IMR-90 (cell line): ENCODE data around the gene RRAGD. TPM values are rescaled to one million over a fixed set of nuclear protein-coding genes. Genes with fewer than 3 reads are reported as not detected.

Experiments used
- ATAC-seq: fragments of 200-7000 bp; cut with Tn5 transposase; 2 replicates; pipeline ENCODE4 v1.9.1; 2020; ENCODE audit warnings: low read depth, mild to moderate bottlenecking, moderate library complexity
- BruUV-seq: library from RNA; stranded (reverse); fragments of 400-500 nt; replicated peaks from 2 replicates; lab custom pipeline; 2021; lab: Mats Ljungman, UMichigan
- CTCF ChIA-PET: fragments of 300-600 bp; formaldehyde crosslinking; extraction: SDS; loops from one replicate; lab custom pipeline; 2021; ENCODE audit warnings: antibody characterized with exemption; lab: Yijun Ruan, JAX
- POLR2A ChIA-PET: fragments of 300-600 bp; sonication (Branson Sonifier 250); formaldehyde crosslinking; loops from one replicate; lab custom pipeline; 2022; ENCODE audit warnings: antibody characterized with exemption; ENCODE audit not compliant: unreplicated experiment; lab: Charles Lee
- DNase-seq: peaks from one replicate; pipeline ENCODE4 v3.0.0; 2013
- H2AFZ ChIP-seq: replicated peaks from 2 replicates; pipeline ENCODE3; 2013; ENCODE audit warnings: low read length, mild to moderate bottlenecking; ENCODE audit not compliant: poor library complexity
- H2AK5ac ChIP-seq: 2 replicates; pipeline ENCODE4 v1.6.1; 2013; ENCODE audit warnings: low read depth, low read length, inconsistent platforms
- H2AK9ac ChIP-seq: replicated peaks from 2 replicates; pipeline ENCODE3; 2013; ENCODE audit warnings: mild to moderate bottlenecking, low read depth, low read length, moderate library complexity; ENCODE audit not compliant: poor library complexity
- H2BK120ac ChIP-seq: 2 replicates; pipeline ENCODE4 v1.6.1; 2013; ENCODE audit warnings: low read depth, low read length, inconsistent platforms
- H2BK15ac ChIP-seq: 3 replicates; pipeline ENCODE4 v1.6.1; 2013; ENCODE audit warnings: low read depth, low read length, inconsistent platforms
- H2BK20ac ChIP-seq: 2 replicates; pipeline ENCODE4 v1.6.1; 2013; ENCODE audit warnings: low read depth, mild to moderate bottlenecking, inconsistent platforms, low read length, moderate library complexity
- H2BK5ac ChIP-seq: 2 replicates; pipeline ENCODE4 v1.6.1; 2013; ENCODE audit warnings: mild to moderate bottlenecking, low read depth, low read length, inconsistent platforms; ENCODE audit not compliant: poor library complexity, severe bottlenecking
- H3K14ac ChIP-seq: replicated peaks from 2 replicates; pipeline ENCODE4 v1.6.1; 2013; ENCODE audit warnings: low read depth, low read length, inconsistent platforms
- H3K18ac ChIP-seq: 2 replicates; pipeline ENCODE4 v1.6.1; 2013; ENCODE audit warnings: low read depth, low read length, control low read depth
- H3K23ac ChIP-seq: 2 replicates; pipeline ENCODE4 v1.6.1; 2013; ENCODE audit warnings: low read depth, low read length, inconsistent platforms
- H3K27ac ChIP-seq: 2 replicates; pipeline ENCODE4 v1.5.1; 2013; ENCODE audit warnings: mild to moderate bottlenecking, control low read depth, low read length; ENCODE audit not compliant: insufficient read depth
- H3K27me3 ChIP-seq: 2 replicates; pipeline ENCODE4 v1.6.1; 2013; ENCODE audit warnings: low read length; ENCODE audit not compliant: control insufficient read depth, insufficient read depth
- H3K36me3 ChIP-seq: 2 replicates; pipeline ENCODE4 v1.6.1; 2013; ENCODE audit warnings: low read length, mixed read lengths; ENCODE audit not compliant: control insufficient read depth, insufficient read depth
- H3K4ac ChIP-seq: 2 replicates; pipeline ENCODE4 v1.6.1; 2013; ENCODE audit warnings: low read depth, low read length, inconsistent platforms
- H3K4me1 ChIP-seq: 2 replicates; pipeline ENCODE4 v1.6.1; 2013; ENCODE audit warnings: low read length, mixed read lengths; ENCODE audit not compliant: control insufficient read depth, insufficient read depth
- H3K4me2 ChIP-seq: 2 replicates; pipeline ENCODE4 v1.6.1; 2013; ENCODE audit warnings: low read depth, mild to moderate bottlenecking, control low read depth, low read length, moderate library complexity
- H3K4me3 ChIP-seq: 2 replicates; pipeline ENCODE4 v1.5.1; 2013; ENCODE audit warnings: low read depth, mild to moderate bottlenecking, control low read depth, low read length, moderate library complexity; ENCODE audit not compliant: insufficient read depth
- H3K56ac ChIP-seq: 2 replicates; pipeline ENCODE4 v1.6.1; 2013; ENCODE audit warnings: low read length, inconsistent platforms; ENCODE audit not compliant: insufficient read depth; ENCODE audit errors: extremely low read depth
- H3K79me1 ChIP-seq, 2 experiments: 2 replicates each; pipeline ENCODE4 v1.6.1; 2013; ENCODE audit warnings: low read length in 2 of 2, inconsistent platforms in 1 of 2, low read depth in 1 of 2
- H3K9ac ChIP-seq: 2 replicates; pipeline ENCODE4 v1.6.1; 2013; ENCODE audit warnings: low read depth, low read length, control low read depth
- H3K9me1 ChIP-seq: 2 replicates; pipeline ENCODE4 v1.6.1; 2013; ENCODE audit warnings: low read length, inconsistent platforms; ENCODE audit not compliant: insufficient read depth
- H3K9me3 ChIP-seq: 2 replicates; pipeline ENCODE4 v1.6.1; 2013; ENCODE audit warnings: low read length; ENCODE audit not compliant: control insufficient read depth, insufficient read depth
- H4K20me1 ChIP-seq: 2 replicates; pipeline ENCODE4 v1.6.1; 2013; ENCODE audit warnings: low read length, inconsistent platforms; ENCODE audit not compliant: insufficient read depth
- H4K5ac ChIP-seq: 2 replicates; pipeline ENCODE4 v1.6.1; 2013; ENCODE audit warnings: mild to moderate bottlenecking, low read depth, low read length, control low read depth
- H4K8ac ChIP-seq, 2 experiments: 2 replicates each; pipeline ENCODE4 v1.6.1; 2013; ENCODE audit warnings: low read depth in 2 of 2, low read length in 2 of 2, control low read depth in 1 of 2, inconsistent platforms in 1 of 2
- H4K91ac ChIP-seq: 2 replicates; pipeline ENCODE4 v1.6.1; 2013; ENCODE audit warnings: low read depth, low read length, inconsistent platforms; ENCODE audit not compliant: insufficient read depth
- MAFK ChIP-seq: IDR thresholded peaks from 2 replicates; pipeline ENCODE4 v1.6.1; 2012; ENCODE audit warnings: low read depth, low read length, improper control_type of control experiment
- MAZ ChIP-seq: IDR thresholded peaks from 2 replicates; pipeline ENCODE4 v1.6.1; 2012; ENCODE audit warnings: low read depth, mild to moderate bottlenecking, low read length, improper control_type of control experiment, moderate library complexity, borderline replicate concordance
- SMC3 ChIP-seq: fragments of 150-350 bp; IDR thresholded peaks from 2 replicates; pipeline ENCODE4 v1.6.1; 2016; ENCODE audit warnings: low read depth, mild to moderate bottlenecking, antibody characterized with exemption, low read length, moderate library complexity
- WGBS, 2 experiments: methylation state at CpG; one replicate each; pipeline versions ENCODE4 v1.1.5 to v1.1.7; 2013; ENCODE audit warnings: missing lambda C conversion rate in 2 of 2; ENCODE audit not compliant: insufficient read length in 1 of 2; ENCODE audit errors: extremely low coverage in 2 of 2; 5-methylcytosine and 5-hydroxymethylcytosine counted together
- dilution Hi-C: fragments of 300-500 bp; cut with HindIII; formaldehyde crosslinking; loops from one replicate; pipeline ENCODE4 v1.14.3; 2018; ENCODE audit warnings: low sequenced_read_pairs; ENCODE audit not compliant: unreplicated experiment
- in situ Hi-C: fragments of 300-500 bp; cut with MboI; formaldehyde crosslinking; loops from 3 replicates; pipeline ENCODE4 v1.14.3; 2019; ENCODE audit warnings: low sequenced_read_pairs, inconsistent platforms, mixed read lengths
- intact Hi-C: fragments of 100-400 bp; cut with micrococcal nuclease; formaldehyde crosslinking; loops from 2 replicates; pipeline ENCODE4 v1.10.0; 2022
- polyA plus RNA-seq, 3 experiments: library from polyadenylated mRNA; depleted of rRNA; stranded (reverse); fragments of >200 nt; gene quantifications; 2 replicates each; pipeline ENCODE4 v1.2.3, GENCODE V29; 2012; ENCODE audit warnings: low replicate concordance in 1 of 3
- total RNA-seq: library from RNA; depleted of rRNA; stranded (reverse); fragments of >200 nt; gene quantifications from 2 replicates; pipeline ENCODE4 v1.2.3, GENCODE V29; 2012

Gene RRAGD
- total and polyA plus RNA-seq, 2 of the 4 experiments (the other 2 are of a cell fraction), result not detected

GRCh38 chr6:89400912-89401399 is 11.1 kb downstream of the RRAGD start:
- no peak overlapping the region for H2BK15ac ChIP-seq
- WGBS, 2 experiments, result 29% methylated on average over 1 of the region's 6 CpGs; no CpG with 5 or more reads in 1 of the 2 experiments
- no peaks in the 10 kb centered on the region for H3K4me1 ChIP-seq
- in situ Hi-C loops (no loop called here), intact Hi-C loops (no loop called here), dilution Hi-C loops (no loop called here)
- no peak overlapping the region for H2AFZ ChIP-seq
- no peak overlapping the region for H3K4ac ChIP-seq
- H2BK120ac ChIP-seq, result no peak overlapping the region
- H3K14ac ChIP-seq, result no peak overlapping the region
- no peak overlapping the region for H4K91ac ChIP-seq
- H2AK5ac ChIP-seq, result no peak overlapping the region
- H3K9me3 ChIP-seq, result no peaks in the 10 kb centered on the region
- no peak for ATAC-seq
- no peaks in the 10 kb centered on the region for H3K79me1 ChIP-seq
- H2BK20ac ChIP-seq, result no peak overlapping the region
- no peak for DNase-seq
- no peak overlapping the region for H3K27ac ChIP-seq
- POLR2A ChIA-PET, result no interaction called here
- H4K20me1 ChIP-seq, result no peaks in the 10 kb centered on the region
- H3K9me1 ChIP-seq, result no peaks in the 10 kb centered on the region
- H4K5ac ChIP-seq, result no peak overlapping the region
- H3K36me3 ChIP-seq, result no peaks in the 10 kb centered on the region
- no peak overlapping the region for H3K56ac ChIP-seq
- H3K18ac ChIP-seq, result no peak overlapping the region
- no peak overlapping the region for H4K8ac ChIP-seq
- CTCF ChIA-PET, result no interaction called here
- H2BK5ac ChIP-seq, result no peak overlapping the region
- H3K27me3 ChIP-seq, result peaks cover 5% of the 10 kb centered on the region
- TF ChIP-seq MAZ, result no peak
- no peak for TF ChIP-seq MAFK
- TF ChIP-seq SMC3, result no peak
- no peak overlapping the region for H3K9ac ChIP-seq
- no peak overlapping the region for H3K23ac ChIP-seq
- no peak overlapping the region for H3K4me2 ChIP-seq
- no peak overlapping the region for H3K4me3 ChIP-seq
- no TSS peak for BruUV-seq
- no peak overlapping the region for H2AK9ac ChIP-seq
